GM19023 (cell line): ENCODE measurements around the gene SLC16A10.
"Not testable (repeated sequence)": the region's sequence is repeated elsewhere in the genome, so short reads cannot be mapped to it uniquely, and the experiment has no call there.

Source experiments
- ATAC-seq: cut with Tn5 transposase; IDR thresholded peaks from one replicate; pipeline ENCODE4 v1.9.1; 2021; ENCODE audit warnings: mild to moderate bottlenecking, moderate library complexity; ENCODE audit not compliant: unreplicated experiment

SLC16A10 gene

GRCh38 chr6:111131018-111131417, 43.7 kb downstream of the SLC16A10 start:
- not testable (repeated sequence) for ATAC-seq

- ATAC-seq: not testable (repeated sequence)
Measured at GRCh38 chr6:111132669-111133068, 45.4 kb downstream of the SLC16A10 start.

GRCh38 chr6:111134236-111134869, 47.0 kb downstream of the SLC16A10 start:
- not testable (repeated sequence) for ATAC-seq

GRCh38 chr6:111137489-111138093, 50.3 kb downstream of the SLC16A10 start:
- ATAC-seq: not testable (repeated sequence)

GRCh38 chr6:111147440-111147839, 60.1 kb downstream of the SLC16A10 start:
- no peak for ATAC-seq

- no peak for ATAC-seq
Measured at GRCh38 chr6:111148110-111148509, 60.8 kb downstream of the SLC16A10 start.

GRCh38 chr6:111150577-111150976, 63.3 kb downstream of the SLC16A10 start:
- ATAC-seq: no peak

- no peak for ATAC-seq
Measured at GRCh38 chr6:111154981-111155380, 67.7 kb downstream of the SLC16A10 start.

GRCh38 chr6:111157412-111157811, 70.1 kb downstream of the SLC16A10 start:
- ATAC-seq: no peak

GRCh38 chr6:111159633-111160032, 72.3 kb downstream of the SLC16A10 start:
- no peak for ATAC-seq

GRCh38 chr6:111161650-111162049, 74.3 kb downstream of the SLC16A10 start:
- ATAC-seq: no peak

- no peak for ATAC-seq
Measured at GRCh38 chr6:111162504-111162903, 75.2 kb downstream of the SLC16A10 start.

- ATAC-seq: no peak
Measured at GRCh38 chr6:111171577-111172400, 84.5 kb downstream of the SLC16A10 start.

GRCh38 chr6:111172563-111172962, 85.3 kb downstream of the SLC16A10 start:
- ATAC-seq: no peak

- ATAC-seq: no peak
Measured at GRCh38 chr6:111173341-111173740, 86.0 kb downstream of the SLC16A10 start.

- no peak for ATAC-seq
Measured at GRCh38 chr6:111173946-111174345, 86.6 kb downstream of the SLC16A10 start.

GRCh38 chr6:111175109-111175508, 87.8 kb downstream of the SLC16A10 start:
- ATAC-seq: no peak

GRCh38 chr6:111176038-111176759, 88.9 kb downstream of the SLC16A10 start:
- ATAC-seq: no peak

- ATAC-seq: no peak
Measured at GRCh38 chr6:111176760-111177099, 89.4 kb downstream of the SLC16A10 start.

GRCh38 chr6:111177131-111177530, 89.8 kb downstream of the SLC16A10 start:
- ATAC-seq: no peak
